HL-60 (cell line): ENCODE data around the gene PHF24.
A peak's percentile ranks its signal among the peaks of the same experiment; 100 is the strongest.
"Not testable (repeated sequence)": the region's sequence is repeated elsewhere in the genome, so short reads cannot be mapped to it uniquely, and the experiment has no call there.

ENCODE experiments used
- DNase-seq, 2 experiments: peaks; one replicate each; pipeline ENCODE4 v3.0.0-alpha.2; 2010 to 2020; ENCODE audit warnings: low read depth in 1 of 2, low spot score in 1 of 2
- H3K27ac ChIP-seq: fragments of 250-450 bp; sonication (Bioruptor Pico); replicated peaks from 2 replicates; pipeline ENCODE4 v1.5.1; 2020; ENCODE audit warnings: mild to moderate bottlenecking, moderate library complexity
- H3K27me3 ChIP-seq: fragments of 250-450 bp; sonication (Bioruptor Pico); 2 replicates; pipeline ENCODE4 v1.5.1; 2021; ENCODE audit warnings: mild to moderate bottlenecking, moderate library complexity; ENCODE audit not compliant: insufficient read depth, poor library complexity, severe bottlenecking
- H3K4me3 ChIP-seq: replicated peaks from 2 replicates; pipeline ENCODE4 v1.5.1; 2011; ENCODE audit warnings: mild to moderate bottlenecking, control low read depth, low read length; ENCODE audit not compliant: insufficient read depth
- GABPA ChIP-seq: IDR thresholded peaks from 2 replicates; pipeline ENCODE4 v1.6.1; 2012; ENCODE audit warnings: low read depth
- POLR2AphosphoS5 ChIP-seq: IDR thresholded peaks from 2 replicates; pipeline ENCODE4 v1.6.1; 2012; ENCODE audit warnings: low read depth
- SPI1 ChIP-seq: IDR thresholded peaks from 2 replicates; pipeline ENCODE4 v1.6.1; 2012; ENCODE audit warnings: low read depth, mild to moderate bottlenecking, borderline replicate concordance
- TF ChIP-seq, protein P1 (sequence below): IDR thresholded peaks from one replicate; pipeline ENCODE4 v1.5.1; 2011; ENCODE audit warnings: low read length, control low read depth, inconsistent platforms; ENCODE audit not compliant: insufficient read depth
- TF ChIP-seq, protein P2 (sequence below): IDR thresholded peaks from 2 replicates; pipeline ENCODE4 v1.6.1; 2012; ENCODE audit warnings: low read depth; ENCODE audit not compliant: insufficient replicate concordance

Gene PHF24

DNA sequence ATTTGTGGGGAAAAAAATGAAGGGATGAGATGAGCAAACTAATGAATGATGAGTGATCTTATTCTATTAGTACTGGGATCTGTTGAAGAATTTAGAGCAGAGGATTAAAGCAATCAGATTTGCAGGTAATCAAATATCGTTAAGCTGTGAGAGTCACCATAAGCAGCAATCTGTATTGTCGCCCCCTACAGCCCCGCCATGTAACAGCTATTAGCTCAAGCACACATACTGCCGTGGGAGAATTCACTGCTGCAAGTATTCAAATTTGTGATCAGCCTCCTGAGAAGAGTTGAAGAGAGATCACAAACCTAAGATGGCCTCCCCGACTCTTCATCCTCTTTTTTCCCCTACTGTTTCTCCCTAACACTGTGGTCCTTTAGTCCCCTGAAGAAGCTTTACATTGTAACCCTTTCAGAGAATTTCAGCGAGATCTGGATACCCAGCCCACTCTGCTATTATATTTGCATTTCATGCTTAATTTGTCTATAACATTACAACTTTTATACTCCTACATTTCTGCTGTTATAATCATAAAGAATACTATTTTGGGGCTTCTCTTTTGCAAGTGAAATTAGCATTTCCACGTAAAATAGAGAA lies 28.5 kb upstream of the PHF24 start:
- H3K27me3 ChIP-seq = no peaks in the 10 kb centered on the region
- TF ChIP-seq SPI1 = no peak
- TF ChIP-seq, protein P1, sequence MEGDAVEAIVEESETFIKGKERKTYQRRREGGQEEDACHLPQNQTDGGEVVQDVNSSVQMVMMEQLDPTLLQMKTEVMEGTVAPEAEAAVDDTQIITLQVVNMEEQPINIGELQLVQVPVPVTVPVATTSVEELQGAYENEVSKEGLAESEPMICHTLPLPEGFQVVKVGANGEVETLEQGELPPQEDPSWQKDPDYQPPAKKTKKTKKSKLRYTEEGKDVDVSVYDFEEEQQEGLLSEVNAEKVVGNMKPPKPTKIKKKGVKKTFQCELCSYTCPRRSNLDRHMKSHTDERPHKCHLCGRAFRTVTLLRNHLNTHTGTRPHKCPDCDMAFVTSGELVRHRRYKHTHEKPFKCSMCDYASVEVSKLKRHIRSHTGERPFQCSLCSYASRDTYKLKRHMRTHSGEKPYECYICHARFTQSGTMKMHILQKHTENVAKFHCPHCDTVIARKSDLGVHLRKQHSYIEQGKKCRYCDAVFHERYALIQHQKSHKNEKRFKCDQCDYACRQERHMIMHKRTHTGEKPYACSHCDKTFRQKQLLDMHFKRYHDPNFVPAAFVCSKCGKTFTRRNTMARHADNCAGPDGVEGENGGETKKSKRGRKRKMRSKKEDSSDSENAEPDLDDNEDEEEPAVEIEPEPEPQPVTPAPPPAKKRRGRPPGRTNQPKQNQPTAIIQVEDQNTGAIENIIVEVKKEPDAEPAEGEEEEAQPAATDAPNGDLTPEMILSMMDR = peak; percentile 69
- TF ChIP-seq POLR2AphosphoS5 = no peak
- no peak for TF ChIP-seq GABPA
- TF ChIP-seq, protein P2, sequence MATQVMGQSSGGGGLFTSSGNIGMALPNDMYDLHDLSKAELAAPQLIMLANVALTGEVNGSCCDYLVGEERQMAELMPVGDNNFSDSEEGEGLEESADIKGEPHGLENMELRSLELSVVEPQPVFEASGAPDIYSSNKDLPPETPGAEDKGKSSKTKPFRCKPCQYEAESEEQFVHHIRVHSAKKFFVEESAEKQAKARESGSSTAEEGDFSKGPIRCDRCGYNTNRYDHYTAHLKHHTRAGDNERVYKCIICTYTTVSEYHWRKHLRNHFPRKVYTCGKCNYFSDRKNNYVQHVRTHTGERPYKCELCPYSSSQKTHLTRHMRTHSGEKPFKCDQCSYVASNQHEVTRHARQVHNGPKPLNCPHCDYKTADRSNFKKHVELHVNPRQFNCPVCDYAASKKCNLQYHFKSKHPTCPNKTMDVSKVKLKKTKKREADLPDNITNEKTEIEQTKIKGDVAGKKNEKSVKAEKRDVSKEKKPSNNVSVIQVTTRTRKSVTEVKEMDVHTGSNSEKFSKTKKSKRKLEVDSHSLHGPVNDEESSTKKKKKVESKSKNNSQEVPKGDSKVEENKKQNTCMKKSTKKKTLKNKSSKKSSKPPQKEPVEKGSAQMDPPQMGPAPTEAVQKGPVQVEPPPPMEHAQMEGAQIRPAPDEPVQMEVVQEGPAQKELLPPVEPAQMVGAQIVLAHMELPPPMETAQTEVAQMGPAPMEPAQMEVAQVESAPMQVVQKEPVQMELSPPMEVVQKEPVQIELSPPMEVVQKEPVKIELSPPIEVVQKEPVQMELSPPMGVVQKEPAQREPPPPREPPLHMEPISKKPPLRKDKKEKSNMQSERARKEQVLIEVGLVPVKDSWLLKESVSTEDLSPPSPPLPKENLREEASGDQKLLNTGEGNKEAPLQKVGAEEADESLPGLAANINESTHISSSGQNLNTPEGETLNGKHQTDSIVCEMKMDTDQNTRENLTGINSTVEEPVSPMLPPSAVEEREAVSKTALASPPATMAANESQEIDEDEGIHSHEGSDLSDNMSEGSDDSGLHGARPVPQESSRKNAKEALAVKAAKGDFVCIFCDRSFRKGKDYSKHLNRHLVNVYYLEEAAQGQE = no peak
- H3K4me3 ChIP-seq = no peak overlapping the region
- peak in 1 of 2 experiments; percentile 11 for DNase-seq
- no peak overlapping the region for H3K27ac ChIP-seq

DNA sequence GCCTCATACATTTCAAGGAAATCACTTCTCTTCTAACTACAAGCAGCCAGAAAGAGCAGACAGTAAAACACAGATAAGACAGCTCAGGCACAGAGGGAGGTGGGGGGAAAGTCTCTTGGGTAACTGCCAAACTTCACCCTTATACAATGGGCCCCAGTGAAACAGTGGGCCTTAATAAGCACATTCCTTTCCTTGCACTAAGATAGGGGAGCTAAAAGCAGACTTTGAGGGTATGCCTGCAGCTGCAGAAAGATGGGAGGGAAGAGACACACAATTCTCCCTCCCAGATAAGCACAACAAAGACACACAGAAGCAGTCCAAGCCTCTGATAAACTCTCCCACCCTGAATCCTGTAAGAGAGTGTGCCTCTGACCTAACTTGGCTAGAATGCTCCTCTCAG lies 18.1 kb upstream of the PHF24 start:
- H3K4me3 ChIP-seq, H3K27ac ChIP-seq, DNase-seq, H3K27me3 ChIP-seq: not testable (repeated sequence)

DNA sequence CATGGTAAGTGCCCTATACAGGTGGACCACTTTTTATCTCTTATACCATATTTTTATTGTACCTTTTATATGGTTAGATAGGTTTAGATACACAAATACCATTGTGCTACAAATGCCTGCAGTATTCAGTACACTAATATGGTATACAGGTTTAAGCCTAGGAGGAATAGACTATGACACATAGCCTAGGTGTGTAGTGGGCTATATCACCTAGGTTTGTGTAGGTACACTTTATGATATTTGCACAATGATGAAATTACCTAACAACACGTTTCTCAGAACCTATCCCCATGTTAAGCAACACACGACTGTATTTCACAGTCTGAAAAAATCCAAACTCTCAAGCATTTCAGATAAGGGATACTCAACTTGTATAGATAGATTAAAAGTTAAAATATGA lies 9.6 kb upstream of the PHF24 start:
- Histone ChIP-seq H3K27ac (no peak overlapping the region), H3K4me3 (no peak overlapping the region), H3K27me3 (no peaks in the 10 kb centered on the region)
- DNase-seq = no peak
- TF ChIP-seq GABPA (no peak), POLR2AphosphoS5 (no peak), SPI1 (no peak)
- TF ChIP-seq, protein P2 = no peak

DNA sequence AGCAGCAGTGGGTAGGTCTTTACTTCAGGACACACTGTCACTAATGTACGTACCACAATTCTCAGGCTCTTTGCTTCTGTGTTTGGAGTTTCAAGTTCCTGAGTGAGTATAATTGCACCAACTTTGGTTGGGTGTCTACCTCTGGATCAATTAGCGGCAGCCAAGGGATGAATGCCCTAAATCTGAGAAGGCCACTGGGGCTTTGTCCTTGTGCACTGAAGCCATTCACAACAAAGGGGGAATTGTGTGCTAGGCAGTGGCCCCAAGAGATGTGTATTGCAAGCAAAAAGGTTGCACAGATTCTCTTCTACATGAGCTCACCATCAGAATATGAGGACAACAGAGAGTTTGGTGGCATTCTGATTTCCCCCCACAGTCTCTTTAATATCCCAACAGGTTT lies 3.9 kb upstream of the PHF24 start:
- Histone ChIP-seq H3K27ac (no peak overlapping the region), H3K4me3 (no peak overlapping the region), H3K27me3 (peaks cover 23% of the 10 kb centered on the region)
- no peak for DNase-seq
- TF ChIP-seq POLR2AphosphoS5 (no peak), SPI1 (no peak), GABPA (no peak)
- TF ChIP-seq, protein P1 = no peak
- TF ChIP-seq, protein P2 = no peak

DNA sequence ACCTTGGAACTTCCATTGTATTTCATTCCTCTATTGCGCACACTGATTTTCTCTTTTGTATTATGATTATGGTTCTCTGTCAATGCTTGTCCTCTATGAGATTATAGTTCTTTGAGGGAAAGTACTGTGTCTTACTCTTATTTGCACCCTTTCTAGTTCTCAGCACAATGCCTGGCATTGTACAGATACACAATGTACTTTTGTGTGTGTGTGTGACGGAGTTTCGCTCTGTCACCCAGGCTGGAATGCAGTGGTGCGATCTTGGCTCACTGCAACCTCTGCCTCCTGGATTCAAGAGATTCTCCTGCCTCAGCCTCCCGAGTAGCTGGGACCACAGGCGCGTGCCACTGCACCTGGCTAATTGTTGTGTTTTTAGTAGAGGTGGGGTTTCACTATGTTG lies 2.0 kb upstream of the PHF24 start:
- not testable (repeated sequence) for DNase-seq, H3K4me3 ChIP-seq, H3K27ac ChIP-seq
- H3K27me3 ChIP-seq = peaks cover 31% of the 10 kb centered on the region
